GM21526 (cell line): ENCODE measurements around the gene TBC1D5.
"Not testable (repeated sequence)": the region's sequence is repeated elsewhere in the genome, so short reads cannot be mapped to it uniquely, and the experiment has no call there.

Source experiments
- ATAC-seq: cut with Tn5 transposase; IDR thresholded peaks from one replicate; pipeline ENCODE4 v1.9.1; 2021; ENCODE audit warnings: moderate library complexity; ENCODE audit not compliant: unreplicated experiment, low FRiP score

The TBC1D5 gene

GRCh38 chr3:17384567-17385296 lies 357.7 kb downstream of the TBC1D5 start:
- ATAC-seq, result no peak

GRCh38 chr3:17373304-17373703 lies 369.1 kb downstream of the TBC1D5 start:
- no peak for ATAC-seq

- no peak for ATAC-seq
These were observed 369.8 kb downstream of the TBC1D5 start for GRCh38 chr3:17372362-17373210.

GRCh38 chr3:17369973-17370372 lies 372.5 kb downstream of the TBC1D5 start:
- no peak for ATAC-seq

- ATAC-seq, result no peak
These were observed 375.3 kb downstream of the TBC1D5 start for GRCh38 chr3:17367171-17367570.

- ATAC-seq, result no peak
These were observed 381.4 kb downstream of the TBC1D5 start for GRCh38 chr3:17360991-17361390.

GRCh38 chr3:17359911-17360310 lies 382.5 kb downstream of the TBC1D5 start:
- ATAC-seq, result no peak

GRCh38 chr3:17357035-17357710 lies 385.3 kb downstream of the TBC1D5 start:
- ATAC-seq, result no peak

GRCh38 chr3:17356585-17356984 lies 385.8 kb downstream of the TBC1D5 start:
- no peak for ATAC-seq

- ATAC-seq, result no peak
These were observed 386.8 kb downstream of the TBC1D5 start for GRCh38 chr3:17355591-17355990.

- ATAC-seq, result no peak
These were observed 388.1 kb downstream of the TBC1D5 start for GRCh38 chr3:17354341-17354740.

- ATAC-seq, result no peak
These were observed 389.8 kb downstream of the TBC1D5 start for GRCh38 chr3:17352620-17353019.

GRCh38 chr3:17351193-17351592 lies 391.2 kb downstream of the TBC1D5 start:
- ATAC-seq, result not testable (repeated sequence)

GRCh38 chr3:17349093-17349492 lies 393.3 kb downstream of the TBC1D5 start:
- no peak for ATAC-seq

- no peak for ATAC-seq
These were observed 400.3 kb downstream of the TBC1D5 start for GRCh38 chr3:17342119-17342518.

GRCh38 chr3:17340693-17341092 lies 401.7 kb downstream of the TBC1D5 start:
- no peak for ATAC-seq

- ATAC-seq, result no peak
These were observed 402.2 kb downstream of the TBC1D5 start for GRCh38 chr3:17340261-17340660.

- no peak for ATAC-seq
These were observed 403.3 kb downstream of the TBC1D5 start for GRCh38 chr3:17339132-17339575.

- ATAC-seq, result no peak
These were observed 406.1 kb downstream of the TBC1D5 start for GRCh38 chr3:17336291-17336690.

GRCh38 chr3:17333893-17334292 lies 408.5 kb downstream of the TBC1D5 start:
- ATAC-seq, result no peak

- ATAC-seq, result no peak
These were observed 409.0 kb downstream of the TBC1D5 start for GRCh38 chr3:17333446-17333845.
